ENCODE measurements around the gene FILIP1L. TPM values are rescaled to one million over a fixed set of nuclear protein-coding genes. Genes with fewer than 3 reads are reported as not detected.

Gene FILIP1L
- polyA plus RNA-seq, 3 donors = 0.13 to 0.40 (median 0.25) TPM

DNA sequence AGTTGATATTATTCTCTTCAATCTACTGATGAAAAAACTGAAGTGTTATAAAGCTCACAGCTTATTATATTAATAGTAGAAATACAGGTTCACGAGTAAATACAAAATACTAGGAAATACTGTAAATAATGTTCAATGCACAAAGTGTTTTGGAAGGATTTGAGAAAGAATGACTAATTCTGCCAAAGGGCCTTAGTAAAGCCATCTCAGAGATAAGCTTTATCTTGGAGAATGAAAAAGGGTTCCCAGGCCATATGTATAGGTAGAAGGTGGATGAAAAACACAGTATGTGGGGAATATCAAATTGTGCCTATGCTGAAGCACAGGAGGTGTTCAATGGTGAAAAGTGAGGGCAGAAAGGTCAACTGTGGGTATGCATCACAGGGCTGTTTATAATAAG is 173.1 kb downstream of the FILIP1L start:
- no peaks in the 10 kb centered on the region for H4K20me1 ChIP-seq (ENCODE audit: insufficient read depth, low read length)
- H3K79me2 ChIP-seq (ENCODE audit: insufficient read depth, low read length) = no peaks in the 10 kb centered on the region
- H3K4me1 ChIP-seq (ENCODE audit: control insufficient read depth in 1 of 2, insufficient read depth in 2 of 2, low read length in 2 of 2) = no peaks in the 10 kb centered on the region
- H3K4me2 ChIP-seq (replicated peaks; ENCODE audit: extremely low read depth, low read length, poor library complexity, severe bottlenecking) = no peak overlapping the region
- H3K27ac ChIP-seq (ENCODE audit: low read depth in 1 of 2, low read length in 2 of 2) = no peak overlapping the region
- DNase-seq = no peak
- intact Hi-C loops (cut with micrococcal nuclease) = no loop called here
- no peak overlapping the region for H3K4me3 Mint-ChIP-seq
- no peaks in the 10 kb centered on the region for H3K9me3 Mint-ChIP-seq
- no peaks in the 10 kb centered on the region for H3K36me3 Mint-ChIP-seq
- H3K9me3 ChIP-seq (replicated peaks in 1 of 2; ENCODE audit: control insufficient read depth in 1 of 2, insufficient read depth in 1 of 2, low read length in 2 of 2) = no peaks in the 10 kb centered on the region
- WGBS (ENCODE audit: insufficient coverage) = no CpG with 5 or more reads among the region's 1 CpG
- no peaks in the 10 kb centered on the region for H3K27me3 Mint-ChIP-seq (ENCODE audit: low read depth in 3 of 3)
- no peak overlapping the region for H3K9ac ChIP-seq (ENCODE audit: insufficient read depth, low read length, poor library complexity, severe bottlenecking)
- no peaks in the 10 kb centered on the region for H3K36me3 ChIP-seq (replicated peaks in 1 of 2; ENCODE audit: control insufficient read depth in 1 of 2, insufficient read depth in 2 of 2, low read length in 2 of 2)
- no peak overlapping the region for H3K4me3 ChIP-seq (replicated peaks in 1 of 3; ENCODE audit: low read depth in 2 of 3, low read length in 3 of 3)
- H2AFZ ChIP-seq (ENCODE audit: insufficient read depth, low read depth, low read length, poor library complexity, severe bottlenecking) = no peak overlapping the region
- H3K4me1 Mint-ChIP-seq = no peaks in the 10 kb centered on the region
- TF ChIP-seq, protein P1, sequence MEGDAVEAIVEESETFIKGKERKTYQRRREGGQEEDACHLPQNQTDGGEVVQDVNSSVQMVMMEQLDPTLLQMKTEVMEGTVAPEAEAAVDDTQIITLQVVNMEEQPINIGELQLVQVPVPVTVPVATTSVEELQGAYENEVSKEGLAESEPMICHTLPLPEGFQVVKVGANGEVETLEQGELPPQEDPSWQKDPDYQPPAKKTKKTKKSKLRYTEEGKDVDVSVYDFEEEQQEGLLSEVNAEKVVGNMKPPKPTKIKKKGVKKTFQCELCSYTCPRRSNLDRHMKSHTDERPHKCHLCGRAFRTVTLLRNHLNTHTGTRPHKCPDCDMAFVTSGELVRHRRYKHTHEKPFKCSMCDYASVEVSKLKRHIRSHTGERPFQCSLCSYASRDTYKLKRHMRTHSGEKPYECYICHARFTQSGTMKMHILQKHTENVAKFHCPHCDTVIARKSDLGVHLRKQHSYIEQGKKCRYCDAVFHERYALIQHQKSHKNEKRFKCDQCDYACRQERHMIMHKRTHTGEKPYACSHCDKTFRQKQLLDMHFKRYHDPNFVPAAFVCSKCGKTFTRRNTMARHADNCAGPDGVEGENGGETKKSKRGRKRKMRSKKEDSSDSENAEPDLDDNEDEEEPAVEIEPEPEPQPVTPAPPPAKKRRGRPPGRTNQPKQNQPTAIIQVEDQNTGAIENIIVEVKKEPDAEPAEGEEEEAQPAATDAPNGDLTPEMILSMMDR (IDR thresholded peaks at IDR 0.05) = no peak
- H3K27ac Mint-ChIP-seq = peak overlapping the region in 1 of 7 donors; percentile 62
- no peaks in the 10 kb centered on the region for H3K27me3 ChIP-seq (ENCODE audit: control insufficient read depth in 2 of 2, insufficient read depth in 2 of 2, low read length in 2 of 2)

GRCh38 chr3:99940350-99940749 is 174.0 kb downstream of the FILIP1L start:
- 83% methylated on average over 1 of the region's 2 CpGs for WGBS (ENCODE audit: insufficient coverage)
- Mint-ChIP-seq H3K9me3 (no peaks in the 10 kb centered on the region), H3K36me3 (no peaks in the 10 kb centered on the region), H3K4me3 (no peak overlapping the region), H3K27ac (no peak overlapping the region), H3K4me1 (no peaks in the 10 kb centered on the region), H3K27me3 (ENCODE audit: low read depth in 3 of 3) (no peaks in the 10 kb centered on the region)
- H3K4me1 ChIP-seq (ENCODE audit: control insufficient read depth in 1 of 2, insufficient read depth in 2 of 2, low read length in 2 of 2) = no peaks in the 10 kb centered on the region
- no peak for DNase-seq
- H3K36me3 ChIP-seq (replicated peaks in 1 of 2; ENCODE audit: control insufficient read depth in 1 of 2, insufficient read depth in 2 of 2, low read length in 2 of 2) = no peaks in the 10 kb centered on the region
- H3K4me3 ChIP-seq (replicated peaks in 1 of 3; ENCODE audit: low read depth in 2 of 3, low read length in 3 of 3) = no peak overlapping the region
- no peaks in the 10 kb centered on the region for H4K20me1 ChIP-seq (ENCODE audit: insufficient read depth, low read length)
- H3K79me2 ChIP-seq (ENCODE audit: insufficient read depth, low read length) = no peaks in the 10 kb centered on the region
- no peaks in the 10 kb centered on the region for H3K9me3 ChIP-seq (replicated peaks in 1 of 2; ENCODE audit: control insufficient read depth in 1 of 2, insufficient read depth in 1 of 2, low read length in 2 of 2)
- H2AFZ ChIP-seq (ENCODE audit: insufficient read depth, low read depth, low read length, poor library complexity, severe bottlenecking) = no peak overlapping the region
- TF ChIP-seq, protein P1 (IDR thresholded peaks at IDR 0.05) = no peak
- no peak overlapping the region for H3K4me2 ChIP-seq (replicated peaks; ENCODE audit: extremely low read depth, low read length, poor library complexity, severe bottlenecking)
- no peak overlapping the region for H3K9ac ChIP-seq (ENCODE audit: insufficient read depth, low read length, poor library complexity, severe bottlenecking)
- no peak overlapping the region for H3K27ac ChIP-seq (ENCODE audit: low read depth in 1 of 2, low read length in 2 of 2)
- H3K27me3 ChIP-seq (ENCODE audit: control insufficient read depth in 2 of 2, insufficient read depth in 2 of 2, low read length in 2 of 2) = no peaks in the 10 kb centered on the region
- intact Hi-C loops (cut with micrococcal nuclease) = no loop called here

Data from CD14-positive monocyte (primary cell).